NCI-H345 (cell line): ENCODE results near the gene FAM24A.
"Not testable (repeated sequence)": the region's sequence is repeated elsewhere in the genome, so short reads cannot be mapped to it uniquely, and the experiment has no call there.

Experiments used
- DNase-seq: peaks from one replicate; lab custom pipeline; 2025; lab: John Stamatoyannopoulos, UW

The FAM24A gene

GRCh38 chr10:122910310-122910709 is at the start of gene FAM24A:
FAM24A (plus strand) TSS chr10:122910610; CDS start chr10:122911635, 1,025 bp downstream.
- no peak for DNase-seq

- no peak for DNase-seq
Observed at GRCh38 chr10:122861711-122862161, 48.7 kb upstream of the FAM24A start.

GRCh38 chr10:122863216-122864193 is 46.9 kb upstream of the FAM24A start:
- DNase-seq: no peak

GRCh38 chr10:122864194-122864592 is 46.2 kb upstream of the FAM24A start:
- DNase-seq: no peak

- no peak for DNase-seq
Observed at GRCh38 chr10:122864901-122865300, 45.5 kb upstream of the FAM24A start.

GRCh38 chr10:122866757-122867482 is 43.5 kb upstream of the FAM24A start:
- not testable (repeated sequence) for DNase-seq

- DNase-seq: not testable (repeated sequence)
Observed at GRCh38 chr10:122868768-122869167, 41.6 kb upstream of the FAM24A start.

- DNase-seq: not testable (repeated sequence)
Observed at GRCh38 chr10:122871947-122872346, 38.5 kb upstream of the FAM24A start.

- no peak for DNase-seq
Observed at GRCh38 chr10:122875843-122876466, 34.5 kb upstream of the FAM24A start.

GRCh38 chr10:122876467-122876855 is 33.9 kb upstream of the FAM24A start:
- DNase-seq: no peak

GRCh38 chr10:122877264-122877663 is 33.1 kb upstream of the FAM24A start:
- DNase-seq: no peak

GRCh38 chr10:122878799-122879338 is 31.5 kb upstream of the FAM24A start:
- peak; percentile 53 for DNase-seq

- peak; percentile 96 for DNase-seq
Observed at GRCh38 chr10:122879339-122880273, 30.8 kb upstream of the FAM24A start, which contains the start of gene FAM24B. FAM24B (minus strand) TSS chr10:122879581; CDS start chr10:122850515, 29,066 bp downstream.

- no peak for DNase-seq
Observed at GRCh38 chr10:122882766-122883165, 27.6 kb upstream of the FAM24A start.

- no peak for DNase-seq
Observed at GRCh38 chr10:122884166-122884565, 26.2 kb upstream of the FAM24A start.

GRCh38 chr10:122894261-122894944 is 16.0 kb upstream of the FAM24A start:
- no peak for DNase-seq

GRCh38 chr10:122903861-122904260 is 6.5 kb upstream of the FAM24A start:
- DNase-seq: not testable (repeated sequence)

GRCh38 chr10:122911889-122912484 is 1.6 kb downstream of the FAM24A start:
- no peak for DNase-seq

- no peak for DNase-seq
Observed at GRCh38 chr10:122915700-122916099, 5.3 kb downstream of the FAM24A start.

GRCh38 chr10:122930140-122930539 is 19.7 kb downstream of the FAM24A start:
- no peak for DNase-seq
